SK-MEL-5 (cell line): ENCODE results near the gene LAMB4. TPM values are rescaled to one million over a fixed set of nuclear protein-coding genes. Genes with fewer than 3 reads are reported as not detected.

Experiments used
- DNase-seq: peaks from one replicate; pipeline ENCODE4 v3.0.0-alpha.2; 2016; ENCODE audit warnings: low read depth, low spot score
- in situ Hi-C: cut with HindIII; loops from 2 replicates; pipeline ENCODE4 v1.10.0; 2016; ENCODE audit warnings: low sequenced_read_pairs, high pct_unique_total_duplicates, low pct_unique_long_range_greater_than_20kb
- total RNA-seq: library from RNA; depleted of rRNA; stranded (reverse); fragments of >200 nt; shearing (Covaris generic); gene quantifications from 2 replicates; pipeline ENCODE4 v1.2.3, GENCODE V29; 2014

LAMB4 gene
- total RNA-seq, 1 experiment from 2014 or later: 0.32 TPM

DNA sequence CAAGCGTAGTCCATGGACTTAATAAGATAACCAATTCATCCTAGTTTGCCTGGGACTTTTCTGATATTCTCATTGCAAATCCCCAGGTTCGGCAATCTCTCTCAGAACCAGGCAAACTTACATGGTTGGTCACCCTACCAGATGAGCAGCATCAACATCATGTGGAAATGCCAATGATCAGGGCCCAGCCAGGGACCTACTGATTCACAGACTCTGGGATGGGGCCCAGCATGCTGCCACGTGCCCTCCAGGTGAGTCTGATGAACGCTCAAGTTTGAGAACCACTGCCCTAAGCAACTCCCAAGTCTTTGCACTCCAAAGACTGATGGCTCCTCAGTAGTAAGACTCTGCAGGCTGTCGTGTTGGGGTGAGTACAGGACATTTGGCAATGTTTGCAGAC lies 2.7 kb downstream of the LAMB4 start:
- no peak for DNase-seq
- in situ Hi-C loops: no loop called here

- in situ Hi-C loops: no loop called here
- DNase-seq: no peak
Observed at GRCh38 chr7:108124820-108125219, 5.3 kb downstream of the LAMB4 start.

DNA sequence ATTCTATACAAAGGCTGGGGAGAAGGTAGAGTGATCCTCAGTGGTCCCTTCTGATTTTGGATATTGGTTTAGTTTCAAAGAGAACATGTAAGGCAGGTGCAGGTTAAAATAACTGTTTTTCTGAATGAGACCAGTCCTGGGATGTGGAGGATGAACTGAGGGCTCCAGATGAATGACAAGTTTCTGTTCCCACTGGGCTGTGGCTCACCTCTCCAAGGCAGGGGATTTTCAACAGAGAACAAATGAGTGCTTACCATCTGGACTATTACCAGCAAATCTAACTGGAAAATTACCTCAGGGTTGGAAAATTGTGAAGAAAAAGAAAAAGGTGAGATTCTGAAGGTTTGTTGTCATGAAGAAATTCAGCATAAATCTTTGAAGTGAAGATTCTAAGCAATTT lies 8.0 kb downstream of the LAMB4 start:
- in situ Hi-C loops: no loop called here
- no peak for DNase-seq

- in situ Hi-C loops: no loop called here
- DNase-seq: no peak
Observed at GRCh38 chr7:108120933-108121332, 9.2 kb downstream of the LAMB4 start.

DNA sequence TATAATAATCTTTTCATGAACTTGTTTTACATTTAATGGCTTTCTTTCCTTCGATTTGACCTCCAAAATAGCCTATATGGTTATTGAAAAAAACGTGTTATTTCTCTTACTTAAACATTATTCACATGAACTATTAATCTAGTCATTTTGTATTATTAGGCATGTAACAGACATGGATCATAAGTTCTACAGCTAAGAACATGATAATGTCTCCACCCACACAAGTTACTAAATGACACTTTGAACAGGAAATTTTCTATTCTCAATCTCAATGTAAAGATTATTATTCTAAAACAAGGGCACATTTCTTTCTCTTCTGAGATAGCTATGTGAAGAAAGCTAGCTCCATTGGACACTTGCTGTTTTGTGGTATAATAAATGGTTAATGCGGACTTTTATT lies 10.0 kb downstream of the LAMB4 start:
- DNase-seq: no peak
- in situ Hi-C loops: no loop called here

DNA sequence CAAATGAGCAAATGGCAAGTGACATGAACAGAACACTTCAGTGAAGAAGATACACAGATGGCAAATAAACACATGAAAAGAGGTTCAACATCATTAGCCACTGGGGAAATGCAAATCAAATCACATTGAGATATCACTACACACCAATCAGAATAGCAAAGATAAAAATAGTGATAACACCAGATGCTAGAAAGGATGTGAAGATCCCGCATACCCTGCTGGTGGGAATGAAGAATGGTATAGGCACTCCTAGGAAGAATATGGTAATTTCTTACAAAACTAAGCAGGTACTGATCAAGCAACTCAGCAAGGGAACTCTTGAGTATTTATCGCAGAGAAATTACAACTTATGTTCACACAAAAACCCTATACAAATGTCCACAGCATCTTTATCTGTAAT lies 11.2 kb downstream of the LAMB4 start:
- no peak for DNase-seq
- in situ Hi-C loops: no loop called here

GRCh38 chr7:108114117-108114841 lies 15.9 kb downstream of the LAMB4 start:
- in situ Hi-C loops: no loop called here
- peak; percentile 78 for DNase-seq

- no peak for DNase-seq
- in situ Hi-C loops: no loop called here
Observed at GRCh38 chr7:108112683-108113082, 17.5 kb downstream of the LAMB4 start.

DNA sequence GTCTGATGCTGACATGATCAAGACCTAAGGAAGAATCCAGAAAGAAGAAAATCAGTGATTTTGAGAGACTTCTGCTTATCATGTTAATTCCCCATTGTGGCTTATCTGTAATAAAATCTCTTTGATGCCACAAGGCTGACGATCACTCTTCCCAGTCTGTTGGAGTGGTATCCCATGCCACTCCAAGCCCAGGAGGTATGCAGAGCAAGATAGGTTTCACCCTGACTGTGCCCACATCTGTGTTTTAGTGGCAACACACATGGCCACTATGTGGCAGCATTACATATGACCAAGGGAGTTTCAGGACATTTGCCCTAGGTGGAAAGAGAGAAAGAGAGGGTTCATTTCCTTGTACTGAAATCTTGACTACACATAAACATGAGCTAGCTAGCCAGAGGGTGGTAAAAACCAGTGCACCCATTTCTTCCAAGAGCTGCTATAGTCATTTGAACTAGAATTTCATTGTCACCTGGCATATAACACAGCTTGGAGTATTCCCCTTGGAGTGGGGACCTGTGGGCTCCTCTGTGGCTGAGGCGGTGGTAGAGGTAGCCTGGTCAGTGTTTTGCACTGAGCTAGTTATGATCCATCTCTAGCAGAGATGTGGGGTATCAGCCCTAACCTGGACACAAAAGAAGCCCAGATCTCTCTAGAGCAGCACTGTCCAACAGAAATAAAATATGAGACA lies 20.8 kb downstream of the LAMB4 start:
- peak; percentile 66 for DNase-seq
- in situ Hi-C loops: no loop called here

DNA sequence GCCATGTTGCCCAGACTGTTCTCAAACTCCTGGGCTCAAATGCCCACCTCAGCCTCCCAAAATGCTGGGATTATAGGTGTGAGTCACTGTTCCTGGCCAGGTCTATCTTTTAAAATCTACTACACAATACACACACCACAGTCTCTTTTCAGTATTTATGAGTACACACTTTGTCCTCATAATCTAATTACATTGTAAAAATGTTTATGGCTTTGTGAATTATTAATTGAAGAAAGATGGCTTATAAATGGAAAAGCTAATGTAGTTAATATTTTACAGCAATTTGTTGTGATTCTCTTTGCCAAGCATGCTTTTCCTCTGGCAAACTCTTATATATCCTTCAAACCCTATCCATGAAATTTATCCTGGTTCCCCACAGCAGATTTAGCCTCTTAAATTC lies 22.0 kb downstream of the LAMB4 start:
- in situ Hi-C loops: no loop called here
- DNase-seq: no peak

- DNase-seq: no peak
- in situ Hi-C loops: no loop called here
Observed at GRCh38 chr7:108104324-108104723, 25.8 kb downstream of the LAMB4 start.

DNA sequence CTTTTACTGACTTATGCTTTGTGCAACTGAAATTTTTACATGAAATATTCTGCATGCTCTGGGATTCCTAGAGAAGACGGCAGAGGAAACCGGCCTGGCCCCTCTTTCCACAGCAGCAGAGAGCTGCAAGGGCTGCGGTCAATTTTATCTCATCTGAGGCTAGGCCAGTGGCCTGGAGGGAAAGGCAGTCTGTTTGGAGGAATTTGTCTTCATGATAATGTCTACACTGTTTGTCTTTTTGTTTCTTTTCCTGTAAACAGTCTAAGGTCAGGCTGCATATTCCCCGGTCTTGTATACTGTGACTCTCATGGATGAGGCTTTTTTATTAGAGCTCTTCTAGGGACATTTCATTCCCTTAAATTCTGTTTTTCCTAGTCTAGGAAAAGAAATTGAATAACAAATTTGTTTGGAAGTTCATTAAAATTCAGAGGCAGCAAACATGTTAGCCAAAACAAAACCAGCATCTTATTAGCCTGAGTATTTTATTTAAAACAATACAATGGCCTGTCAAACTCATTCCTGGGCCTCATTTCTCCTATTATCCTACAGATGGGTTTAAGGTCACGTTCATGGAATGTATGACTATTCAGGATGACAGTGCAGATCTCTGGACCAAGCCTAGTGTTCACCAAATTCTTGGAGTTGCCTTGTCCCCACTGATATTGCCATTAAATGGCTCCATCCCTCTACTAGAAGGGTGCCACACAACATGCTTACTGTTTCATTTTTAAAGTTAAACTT lies 26.4 kb downstream of the LAMB4 start:
- in situ Hi-C loops: no loop called here
- no peak for DNase-seq

GRCh38 chr7:108102671-108103312 lies 27.4 kb downstream of the LAMB4 start:
- in situ Hi-C loops: no loop called here
- DNase-seq: no peak

DNA sequence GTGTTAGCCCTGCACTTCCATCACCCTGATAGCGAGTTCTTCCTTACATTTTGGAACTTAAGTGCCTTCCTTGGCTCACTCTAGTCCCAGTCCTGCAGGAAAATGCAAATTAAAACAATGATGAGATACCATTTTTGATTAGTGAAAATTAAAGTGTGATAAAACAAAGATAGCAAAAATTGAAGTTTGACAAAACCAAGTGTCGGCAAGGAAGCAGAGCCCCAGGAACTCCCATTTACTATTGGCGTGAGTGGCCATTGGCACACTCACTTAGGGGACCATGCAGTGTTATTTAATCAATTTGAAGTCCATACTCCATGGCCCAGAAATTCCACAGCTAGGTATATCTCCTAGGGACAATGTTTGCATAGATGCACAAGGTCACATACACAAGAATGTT lies 28.4 kb downstream of the LAMB4 start:
- in situ Hi-C loops: no loop called here
- no peak for DNase-seq

DNA sequence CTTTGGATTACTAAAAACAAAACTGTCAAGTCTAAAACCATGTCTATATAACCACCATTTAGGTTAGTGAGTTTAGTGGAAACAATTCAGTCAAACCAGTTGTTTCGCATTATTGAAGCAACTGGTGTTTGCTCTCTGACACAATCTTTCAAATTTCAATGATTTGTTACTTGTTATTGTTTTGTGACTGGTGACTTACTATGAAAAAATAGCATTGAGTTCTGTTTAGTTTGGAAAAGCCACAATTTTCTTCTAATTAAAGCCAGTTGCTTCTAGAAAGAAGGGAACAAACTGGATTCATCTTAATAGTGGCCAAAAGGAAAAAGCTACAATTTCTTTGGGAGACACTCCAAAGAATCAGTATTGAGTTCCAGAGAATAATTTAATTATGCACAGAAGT lies 30.4 kb downstream of the LAMB4 start:
- DNase-seq: no peak
- in situ Hi-C loops: no loop called here

DNA sequence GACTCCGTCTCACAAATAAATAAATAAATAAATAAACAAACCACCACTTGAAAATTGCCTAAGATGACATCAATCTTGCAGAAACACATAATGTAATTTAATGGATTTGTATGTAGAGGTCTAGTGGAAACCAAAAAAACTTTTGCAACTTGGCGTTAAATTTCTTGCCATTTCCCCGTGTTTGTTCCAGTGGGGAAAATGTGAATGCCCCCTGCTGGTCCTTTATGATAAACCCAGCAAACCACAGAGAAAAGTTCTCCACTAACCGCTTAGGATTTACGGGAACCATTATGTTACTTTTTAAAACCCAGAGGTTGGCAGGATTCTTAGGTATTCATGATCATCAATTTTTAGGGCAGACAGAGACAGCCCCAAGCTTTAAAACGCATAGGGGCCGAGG lies 32.5 kb downstream of the LAMB4 start:
- peak; percentile 19 for DNase-seq
- in situ Hi-C loops: no loop called here

DNA sequence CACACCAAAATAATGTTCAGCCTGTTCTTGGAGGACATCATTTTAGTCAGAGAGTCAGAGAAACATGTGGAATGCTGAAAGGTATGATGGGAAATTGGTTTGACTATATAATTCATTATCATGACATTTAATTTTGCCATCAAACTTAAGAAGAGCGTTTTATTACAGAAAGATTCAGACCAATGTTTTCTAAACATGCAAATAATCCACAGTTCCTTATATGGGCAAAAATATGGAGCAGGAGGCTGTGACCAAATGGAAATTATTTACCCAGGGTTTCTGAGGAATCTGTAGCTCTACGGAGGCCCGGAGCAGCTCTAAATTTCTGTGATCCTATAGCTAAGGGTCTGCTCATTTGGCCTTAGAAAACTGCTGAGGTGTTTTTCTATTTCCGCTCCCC lies 33.2 kb downstream of the LAMB4 start:
- no peak for DNase-seq
- in situ Hi-C loops: no loop called here

GRCh38 chr7:108094933-108095710 lies 35.0 kb downstream of the LAMB4 start:
- in situ Hi-C loops: no loop called here
- peak; percentile 92 for DNase-seq
